Caco-2 (cell line): ENCODE results near the gene TSPAN4. TPM values are rescaled to one million over a fixed set of nuclear protein-coding genes. Genes with fewer than 3 reads are reported as not detected.
A peak's percentile ranks its signal among the peaks of the same experiment; 100 is the strongest.

Experiments
- BruUV-seq: library from RNA; stranded (reverse); fragments of 400-500 nt; replicated peaks from 2 replicates; lab custom pipeline; 2021; lab: Mats Ljungman, UMichigan
- CTCF ChIA-PET: fragments of 300-600 bp; sonication (Branson Sonifier 250); formaldehyde crosslinking; loops from one replicate; lab custom pipeline; 2022; ENCODE audit warnings: antibody characterized with exemption; lab: Charles Lee
- POLR2A ChIA-PET: fragments of 300-600 bp; sonication (Branson Sonifier 250); formaldehyde crosslinking; loops from one replicate; lab custom pipeline; 2022; ENCODE audit warnings: antibody characterized with exemption; lab: Charles Lee
- DNase-seq, 2 experiments: peaks; one replicate each; pipeline versions ENCODE4 v3.0.0 to v3.0.0-alpha.2; 2020 to 2022
- H3K27me3 ChIP-seq: replicated peaks from 2 replicates; pipeline ENCODE4 v1.6.0; 2011; ENCODE audit warnings: low read length; ENCODE audit not compliant: control insufficient read depth, insufficient read depth
- H3K36me3 ChIP-seq: 2 replicates; pipeline ENCODE4 v1.5.1; 2011; ENCODE audit warnings: low read length; ENCODE audit not compliant: control insufficient read depth, insufficient read depth
- H3K4me1 ChIP-seq: fragments of 250-450 bp; sonication (Bioruptor Pico); 2 replicates; pipeline ENCODE4 v1.5.1; 2020; ENCODE audit warnings: mild to moderate bottlenecking
- H3K4me3 ChIP-seq: 2 replicates; pipeline ENCODE4 v1.5.1; 2011; ENCODE audit warnings: low read depth, mild to moderate bottlenecking, control low read depth, low read length
- H3K9me3 ChIP-seq: fragments of 250-450 bp; sonication (Bioruptor Pico); 2 replicates; pipeline ENCODE4 v1.5.1; 2020; ENCODE audit warnings: mild to moderate bottlenecking, moderate library complexity
- H3K27ac Mint-ChIP-seq: one replicate; pipeline ENCODE4 v1.8.0; 2022; ENCODE audit warnings: mixed read lengths; ENCODE audit not compliant: unreplicated experiment
- H3K27me3 Mint-ChIP-seq: one replicate; pipeline ENCODE4 v1.8.0; 2022; ENCODE audit warnings: mixed read lengths; ENCODE audit not compliant: insufficient read depth, unreplicated experiment
- H3K36me3 Mint-ChIP-seq: one replicate; pipeline ENCODE4 v1.8.0; 2022; ENCODE audit warnings: mild to moderate bottlenecking, mixed read lengths; ENCODE audit not compliant: insufficient read depth, unreplicated experiment
- H3K4me1 Mint-ChIP-seq: one replicate; pipeline ENCODE4 v1.8.0; 2022; ENCODE audit warnings: low read depth, mixed read lengths; ENCODE audit not compliant: unreplicated experiment
- H3K4me3 Mint-ChIP-seq: one replicate; pipeline ENCODE4 v1.8.0; 2022; ENCODE audit warnings: mild to moderate bottlenecking, moderate library complexity, mixed read lengths; ENCODE audit not compliant: unreplicated experiment
- H3K9me3 Mint-ChIP-seq: one replicate; pipeline ENCODE4 v1.8.0; 2022; ENCODE audit warnings: mixed read lengths; ENCODE audit not compliant: unreplicated experiment
- intact Hi-C: fragments of 100-400 bp; cut with micrococcal nuclease; formaldehyde crosslinking; loops from one replicate; pipeline ENCODE4 v1.10.0; 2022; ENCODE audit not compliant: unreplicated experiment
- total RNA-seq: library from RNA; stranded (reverse); gene quantifications from 2 replicates; pipeline ENCODE4 v1.2.3, GENCODE V29; 2022
- TF ChIP-seq, protein P1 (sequence below), 2 experiments: fragments of 200-600 bp in 1 of 2; IDR thresholded peaks; 1 replicate in 1 of 2; 2 replicates in 1 of 2; pipeline versions ENCODE4 v1.5.1 to v1.8.0; 2011 to 2022; ENCODE audit warnings: antibody characterized with exemption in 1 of 2, control low read depth in 1 of 2, inconsistent platforms in 1 of 2, low read depth in 1 of 2, low read length in 1 of 2, mild to moderate bottlenecking in 1 of 2, moderate library complexity in 1 of 2; ENCODE audit not compliant: insufficient read depth in 1 of 2, severe bottlenecking in 1 of 2, unreplicated experiment in 1 of 2

TSPAN4 gene
- total RNA-seq, 1 experiment from 2014 or later: 95.9 TPM

DNA sequence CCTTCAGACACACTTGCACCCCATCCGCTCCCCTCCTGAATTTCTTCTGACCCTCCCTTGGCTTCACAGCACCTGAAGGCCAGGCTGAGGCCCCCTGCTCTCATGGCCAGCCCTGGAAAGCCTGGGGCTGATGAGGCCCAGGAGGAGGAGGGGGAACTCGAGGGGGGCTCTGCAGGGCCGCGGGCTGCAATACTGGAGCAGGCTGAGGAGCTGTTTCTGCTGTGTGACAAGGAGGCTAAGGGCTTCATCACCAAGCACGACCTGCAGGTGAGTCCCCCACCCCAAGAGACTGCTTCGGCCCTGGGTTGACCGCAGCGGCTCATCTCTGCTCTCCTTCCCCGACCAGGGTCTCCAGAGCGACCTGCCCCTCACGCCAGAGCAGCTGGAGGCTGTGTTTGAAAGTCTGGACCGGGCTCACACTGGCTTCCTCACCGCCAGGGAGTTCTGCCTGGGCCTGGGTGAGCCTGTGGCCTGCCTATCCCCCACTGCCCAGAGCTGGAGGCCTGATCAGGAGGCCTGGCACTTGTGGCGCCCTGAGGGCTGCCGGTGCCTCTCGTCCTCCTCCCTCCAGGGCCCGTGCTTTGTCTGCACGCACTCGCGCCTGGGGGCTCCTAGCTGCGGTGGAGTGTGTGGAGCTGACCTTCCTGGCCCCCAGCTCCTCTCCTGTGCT lies 14.0 kb upstream of the TSPAN4 start:
- Mint-ChIP-seq H3K27ac (no peak overlapping the region), H3K27me3 (no peaks in the 10 kb centered on the region), H3K4me1 (peaks cover 19% of the 10 kb centered on the region), H3K9me3 (no peaks in the 10 kb centered on the region), H3K36me3 (peaks cover 29% of the 10 kb centered on the region), H3K4me3 (peak overlapping the region; percentile 88)
- no peaks in the 10 kb centered on the region for H3K9me3 ChIP-seq
- no peak overlapping the region for H3K4me3 ChIP-seq
- POLR2A ChIA-PET: interaction anchor here (0.5 to 4.9 kb wide), 4 partner anchors 9 to 19 kb away, joined by 7 to 33 read pairs (median 10); partner anchors contain the start of genes PNPLA2 and RPLP2
- no peaks in the 10 kb centered on the region; the same call in 1 of the 2 replicates for H3K36me3 ChIP-seq
- CTCF ChIA-PET: interaction anchor here (1.9 kb wide), 1 partner anchor 10 kb away, joined by 4 read pairs; no protein-coding TSS in a partner anchor
- TF ChIP-seq, protein P1, sequence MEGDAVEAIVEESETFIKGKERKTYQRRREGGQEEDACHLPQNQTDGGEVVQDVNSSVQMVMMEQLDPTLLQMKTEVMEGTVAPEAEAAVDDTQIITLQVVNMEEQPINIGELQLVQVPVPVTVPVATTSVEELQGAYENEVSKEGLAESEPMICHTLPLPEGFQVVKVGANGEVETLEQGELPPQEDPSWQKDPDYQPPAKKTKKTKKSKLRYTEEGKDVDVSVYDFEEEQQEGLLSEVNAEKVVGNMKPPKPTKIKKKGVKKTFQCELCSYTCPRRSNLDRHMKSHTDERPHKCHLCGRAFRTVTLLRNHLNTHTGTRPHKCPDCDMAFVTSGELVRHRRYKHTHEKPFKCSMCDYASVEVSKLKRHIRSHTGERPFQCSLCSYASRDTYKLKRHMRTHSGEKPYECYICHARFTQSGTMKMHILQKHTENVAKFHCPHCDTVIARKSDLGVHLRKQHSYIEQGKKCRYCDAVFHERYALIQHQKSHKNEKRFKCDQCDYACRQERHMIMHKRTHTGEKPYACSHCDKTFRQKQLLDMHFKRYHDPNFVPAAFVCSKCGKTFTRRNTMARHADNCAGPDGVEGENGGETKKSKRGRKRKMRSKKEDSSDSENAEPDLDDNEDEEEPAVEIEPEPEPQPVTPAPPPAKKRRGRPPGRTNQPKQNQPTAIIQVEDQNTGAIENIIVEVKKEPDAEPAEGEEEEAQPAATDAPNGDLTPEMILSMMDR (IDR thresholded peaks at IDR 0.05; ENCODE audit: insufficient read depth in 1 of 2, low read depth in 1 of 2, low read length in 1 of 2, severe bottlenecking in 1 of 2, unreplicated experiment in 1 of 2): no peak
- intact Hi-C loops: no loop called here
- peaks cover 46% of the 10 kb centered on the region for H3K4me1 ChIP-seq
- no peak for DNase-seq
- no TSS peak for BruUV-seq
- no peaks in the 10 kb centered on the region for H3K27me3 ChIP-seq

- Histone ChIP-seq H3K9me3 (no peaks in the 10 kb centered on the region), H3K36me3 (no peaks in the 10 kb centered on the region; the same call in 1 of the 2 replicates), H3K27me3 (no peaks in the 10 kb centered on the region), H3K4me1 (peaks cover 52% of the 10 kb centered on the region), H3K4me3 (no peak overlapping the region; the same call in 1 of the 2 replicates)
- ChIA-PET CTCF (interaction anchor here (1.9 to 2.4 kb wide), 2 partner anchors 9 to 10 kb away, joined by 4 to 10 read pairs; partner anchors contain the start of gene PNPLA2), POLR2A (interaction anchor here (0.6 to 4.9 kb wide), 3 partner anchors 10 to 20 kb away, joined by 3 to 33 read pairs (median 8); partner anchors contain the start of genes PNPLA2 and RPLP2)
- H3K27me3 Mint-ChIP-seq: no peaks in the 10 kb centered on the region
- DNase-seq: no peak
- no TSS peak for BruUV-seq
- TF ChIP-seq, protein P1 (IDR thresholded peaks at IDR 0.05; ENCODE audit: insufficient read depth in 1 of 2, low read depth in 1 of 2, low read length in 1 of 2, severe bottlenecking in 1 of 2, unreplicated experiment in 1 of 2): no peak
- H3K36me3 Mint-ChIP-seq: peaks cover 36% of the 10 kb centered on the region
- intact Hi-C loops: no loop called here
- no peaks in the 10 kb centered on the region for H3K9me3 Mint-ChIP-seq
- H3K4me1 Mint-ChIP-seq: peaks cover 19% of the 10 kb centered on the region
- peak overlapping the region; percentile 79 for H3K4me3 Mint-ChIP-seq
- H3K27ac Mint-ChIP-seq: no peak overlapping the region
Observed at GRCh38 chr11:829176-829846, 13.3 kb upstream of the TSPAN4 start.

- Mint-ChIP-seq H3K9me3 (no peaks in the 10 kb centered on the region), H3K4me1 (peaks cover 19% of the 10 kb centered on the region), H3K27me3 (no peaks in the 10 kb centered on the region), H3K4me3 (peak overlapping the region; percentile 79), H3K27ac (no peak overlapping the region), H3K36me3 (peaks cover 34% of the 10 kb centered on the region)
- Histone ChIP-seq H3K9me3 (no peaks in the 10 kb centered on the region), H3K27me3 (no peaks in the 10 kb centered on the region), H3K4me3 (peak overlapping the region; percentile 59), H3K36me3 (no peaks in the 10 kb centered on the region), H3K4me1 (peaks cover 54% of the 10 kb centered on the region)
- POLR2A ChIA-PET: interaction anchor here (0.6 to 4.9 kb wide), 3 partner anchors 11 to 21 kb away, joined by 3 to 33 read pairs (median 8); partner anchors contain the start of genes PNPLA2 and RPLP2
- intact Hi-C loops: no loop called here
- TF ChIP-seq, protein P1 (IDR thresholded peaks at IDR 0.05; ENCODE audit: insufficient read depth in 1 of 2, low read depth in 1 of 2, low read length in 1 of 2, severe bottlenecking in 1 of 2, unreplicated experiment in 1 of 2): no peak
- no peak for DNase-seq
- BruUV-seq: no TSS peak
- CTCF ChIA-PET: interaction anchor here (1.9 to 2.4 kb wide), 2 partner anchors 8 to 10 kb away, joined by 4 to 10 read pairs; partner anchors contain the start of gene PNPLA2
Observed at GRCh38 chr11:829847-830294, 12.8 kb upstream of the TSPAN4 start.
